Upper lobe of left lung (tissue), 4 donors: ENCODE results near the gene DLGAP4.

Experiments used
- EP300 ChIP-seq, 4 donors: sonication (generic); formaldehyde crosslinking; IDR thresholded peaks; one replicate each; pipeline ENCODE4 v1.5.1; 2017; ENCODE audit warnings: antibody characterized with exemption in 4 of 4, control low read depth in 2 of 4
- POLR2A ChIP-seq, 4 donors: fragments of 450-650 bp; IDR thresholded peaks; one replicate each; pipeline ENCODE4 v1.5.1; 2016 to 2017; ENCODE audit warnings: antibody characterized with exemption in 4 of 4, mild to moderate bottlenecking in 2 of 4

DNA sequence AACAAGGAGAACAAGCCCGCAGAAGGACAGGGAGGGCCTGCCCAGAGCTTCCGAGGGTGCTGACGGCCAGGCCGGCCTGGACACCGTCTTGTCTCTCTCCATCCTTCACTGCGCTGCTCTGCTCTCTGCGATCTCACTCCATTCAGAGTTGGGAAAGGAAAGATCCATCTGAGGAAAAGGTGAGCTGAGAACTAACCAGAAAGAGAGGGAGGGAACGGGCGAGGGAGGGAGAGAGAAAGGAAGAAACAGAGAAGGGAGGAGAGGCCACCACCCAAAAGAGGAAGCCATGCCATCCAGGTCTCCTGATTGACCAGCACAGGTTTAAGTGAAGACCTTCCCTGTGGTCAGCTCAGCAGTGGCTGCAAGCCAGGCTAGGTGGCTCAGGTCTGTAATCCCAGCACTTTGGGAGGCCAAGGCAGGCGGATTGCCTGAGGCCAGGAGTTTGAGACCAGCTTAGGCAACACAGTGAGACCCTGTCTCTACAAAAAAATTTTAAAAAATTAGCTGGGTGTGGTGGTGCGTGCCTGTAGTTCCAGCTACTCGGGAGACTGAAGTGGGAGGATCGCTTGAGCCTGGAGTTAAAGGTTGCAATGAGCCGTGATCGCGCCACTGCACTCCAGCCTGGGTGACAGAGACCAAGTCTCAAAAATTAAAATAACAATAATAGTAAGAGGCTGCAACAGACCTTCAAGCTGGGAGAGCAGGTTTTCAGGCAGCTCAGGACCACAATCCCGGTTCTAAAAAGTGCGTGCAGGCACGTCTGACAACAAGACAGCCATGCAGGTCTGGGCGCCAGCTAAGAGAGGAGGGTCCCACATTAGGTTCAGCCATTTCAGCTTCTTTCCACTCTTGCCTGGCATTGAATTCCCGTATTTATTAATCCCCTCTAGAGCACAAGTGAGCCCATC, 34.2 kb upstream of the DLGAP4 start:
- TF ChIP-seq EP300 (IDR thresholded peaks at IDR 0.05) = no peak
- TF ChIP-seq POLR2A (IDR thresholded peaks at IDR 0.05) = no peak
